ENCODE measurements around the gene KRT83. TPM values are rescaled to one million over a fixed set of nuclear protein-coding genes. Genes with fewer than 3 reads are reported as not detected.
"Not testable (repeated sequence)": the region's sequence is repeated elsewhere in the genome, so short reads cannot be mapped to it uniquely, and the experiment has no call there.

KRT83 gene
- total RNA-seq, 2 experiments from 2014 or later, result not detected

DNA sequence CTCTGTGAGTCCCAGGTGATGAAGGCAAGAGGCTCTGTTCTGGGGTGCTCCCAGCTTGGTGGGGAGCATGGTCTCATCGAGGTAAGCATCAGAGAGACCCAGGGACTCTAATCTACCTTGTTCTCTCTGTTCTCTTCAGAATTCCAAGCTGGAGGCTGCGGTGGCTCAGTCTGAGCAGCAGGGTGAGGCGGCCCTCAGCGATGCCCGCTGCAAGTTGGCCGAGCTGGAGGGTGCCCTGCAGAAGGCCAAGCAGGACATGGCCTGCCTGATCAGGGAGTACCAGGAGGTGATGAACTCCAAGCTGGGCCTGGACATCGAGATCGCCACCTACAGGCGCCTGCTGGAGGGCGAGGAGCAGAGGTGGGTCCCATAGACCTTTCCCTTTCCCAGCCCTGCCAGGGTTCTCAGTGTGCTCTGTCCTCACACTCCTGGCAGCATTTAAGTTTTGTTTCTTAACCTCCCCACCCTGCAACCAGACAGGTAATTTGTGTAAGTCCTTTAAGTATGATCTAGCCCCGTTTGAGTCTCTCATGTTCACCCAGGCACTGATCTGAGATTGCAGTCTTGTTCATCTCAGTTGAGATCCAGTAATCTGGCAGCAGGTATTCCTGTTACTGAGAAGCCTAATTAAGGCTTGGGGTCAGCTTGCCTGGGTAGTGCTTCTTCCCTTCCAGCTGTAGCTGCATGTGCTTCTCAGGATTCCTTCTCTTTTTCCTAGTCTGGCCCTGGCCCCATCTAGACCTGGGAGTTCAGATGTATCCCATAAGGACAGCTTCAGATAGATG, 15.1 kb downstream of the KRT83 start:
- no peak overlapping the region for H3K4me3 Mint-ChIP-seq
- POLR2A ChIA-PET, result no interaction called here
- H3K27ac Mint-ChIP-seq, result no peak overlapping the region
- H3K36me3 Mint-ChIP-seq (ENCODE audit: low read depth), result no peaks in the 10 kb centered on the region
- no peak for ATAC-seq
- peaks cover 32% of the 10 kb centered on the region for H3K4me1 Mint-ChIP-seq (ENCODE audit: low read depth)
- H3K9me3 Mint-ChIP-seq (ENCODE audit: insufficient read depth), result no peaks in the 10 kb centered on the region
- DNase-seq, result no peak
- CTCF ChIA-PET, result interaction anchor here (0.7 to 2.8 kb wide), 8 partner anchors 9 to 280 kb away, joined by 3 to 24 read pairs (median 3); no protein-coding TSS in a partner anchor
- H3K27me3 Mint-ChIP-seq (ENCODE audit: low read depth), result peaks cover 45% of the 10 kb centered on the region

DNA sequence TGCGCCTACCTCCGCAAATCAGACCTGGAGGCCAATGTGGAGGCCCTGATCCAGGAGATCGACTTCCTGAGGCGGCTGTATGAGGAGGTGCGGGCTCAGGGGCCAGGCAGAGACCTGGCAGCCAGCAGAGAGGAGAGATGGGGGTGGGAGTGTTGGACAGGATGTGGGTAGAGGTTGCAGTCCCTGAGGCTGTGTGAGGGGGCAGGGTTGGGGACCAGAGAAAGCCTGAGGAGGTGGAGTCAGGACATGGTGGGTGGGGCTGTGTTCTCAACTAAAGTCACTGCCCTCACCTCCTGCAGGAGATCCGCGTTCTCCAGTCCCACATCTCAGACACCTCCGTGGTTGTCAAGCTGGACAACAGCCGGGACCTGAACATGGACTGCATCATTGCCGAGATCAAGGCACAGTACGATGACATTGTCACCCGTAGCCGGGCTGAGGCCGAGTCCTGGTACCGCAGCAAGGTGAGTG, 16.2 kb downstream of the KRT83 start:
- H3K27me3 Mint-ChIP-seq (ENCODE audit: low read depth), result peaks cover 44% of the 10 kb centered on the region
- H3K27ac Mint-ChIP-seq, result peak overlapping the region; percentile 24
- H3K4me3 Mint-ChIP-seq; H3K36me3 Mint-ChIP-seq (ENCODE audit: low read depth); POLR2A ChIA-PET; H3K9me3 Mint-ChIP-seq (ENCODE audit: insufficient read depth): not testable (repeated sequence)
- ATAC-seq (peak; percentile 58), DNase-seq (peak; percentile 72)
- H3K4me1 Mint-ChIP-seq (ENCODE audit: low read depth), result peaks cover 32% of the 10 kb centered on the region
- CTCF ChIA-PET, result interaction anchor here (0.6 to 0.8 kb wide), 2 partner anchors 19 to 26 kb away, joined by 3 read pairs; no protein-coding TSS in a partner anchor

GRCh38 chr12:52302242-52302914, 18.8 kb downstream of the KRT83 start:
- peaks cover 24% of the 10 kb centered on the region for H3K4me1 Mint-ChIP-seq (ENCODE audit: low read depth)
- H3K9me3 Mint-ChIP-seq (ENCODE audit: insufficient read depth); DNase-seq; H3K27ac Mint-ChIP-seq; H3K36me3 Mint-ChIP-seq (ENCODE audit: low read depth); CTCF ChIA-PET; H3K4me3 Mint-ChIP-seq; ATAC-seq; POLR2A ChIA-PET: not testable (repeated sequence)
- H3K27me3 Mint-ChIP-seq (ENCODE audit: low read depth), result peaks cover 39% of the 10 kb centered on the region

DNA sequence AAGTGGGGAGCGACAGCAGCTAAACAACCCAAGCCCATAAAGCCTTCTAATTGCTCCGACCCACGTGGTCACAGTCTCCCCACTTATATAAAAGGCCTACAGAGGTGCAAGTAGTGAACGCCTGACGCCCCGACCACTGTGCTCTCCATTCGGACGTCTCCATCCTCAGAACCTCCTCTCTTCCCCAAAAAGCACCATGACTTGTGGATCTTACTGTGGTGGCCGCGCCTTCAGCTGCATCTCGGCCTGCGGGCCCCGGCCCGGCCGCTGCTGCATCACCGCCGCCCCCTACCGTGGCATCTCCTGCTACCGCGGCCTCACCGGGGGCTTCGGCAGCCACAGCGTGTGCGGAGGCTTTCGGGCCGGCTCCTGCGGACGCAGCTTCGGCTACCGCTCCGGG, 19.5 kb downstream of the KRT83 start:
- DNase-seq; ATAC-seq; H3K4me3 Mint-ChIP-seq; H3K9me3 Mint-ChIP-seq (ENCODE audit: insufficient read depth); H3K36me3 Mint-ChIP-seq (ENCODE audit: low read depth); H3K27ac Mint-ChIP-seq; POLR2A ChIA-PET; CTCF ChIA-PET: not testable (repeated sequence)
- H3K27me3 Mint-ChIP-seq (ENCODE audit: low read depth), result peaks cover 39% of the 10 kb centered on the region
- H3K4me1 Mint-ChIP-seq (ENCODE audit: low read depth), result peaks cover 24% of the 10 kb centered on the region

- Mint-ChIP-seq H3K9me3 (ENCODE audit: insufficient read depth) (no peaks in the 10 kb centered on the region), H3K36me3 (ENCODE audit: low read depth) (no peaks in the 10 kb centered on the region), H3K4me3 (no peak overlapping the region), H3K27ac (no peak overlapping the region), H3K4me1 (ENCODE audit: low read depth) (peaks cover 20% of the 10 kb centered on the region), H3K27me3 (ENCODE audit: low read depth) (peaks cover 36% of the 10 kb centered on the region)
- ChIA-PET POLR2A (no interaction called here), CTCF (no interaction called here)
- ATAC-seq (no peak), DNase-seq (no peak)
Measured at GRCh38 chr12:52300796-52301691, 20.2 kb downstream of the KRT83 start.

DNA sequence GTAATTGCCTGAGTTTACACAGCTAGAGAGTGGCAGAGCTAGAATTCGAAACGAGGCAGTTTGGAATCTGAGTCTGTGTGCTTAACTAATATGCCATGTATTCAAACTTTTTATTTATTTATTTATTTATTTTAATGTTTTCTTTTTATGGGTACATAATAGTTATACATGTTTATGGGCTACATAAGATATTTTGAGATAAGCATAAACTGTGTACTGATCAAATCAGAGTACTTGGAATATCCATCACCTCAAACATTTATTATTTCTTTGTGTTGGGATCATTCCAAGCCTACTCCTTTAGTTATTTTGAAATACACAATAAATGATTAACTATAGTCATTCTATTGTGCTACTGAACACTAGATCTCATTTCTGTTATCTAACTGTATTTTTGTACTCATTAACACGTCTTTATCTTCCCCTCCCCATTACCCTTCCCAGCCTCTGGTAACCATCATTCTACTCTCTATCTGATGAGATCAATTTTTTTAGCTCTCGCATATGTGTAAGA, 22.5 kb downstream of the KRT83 start:
- no peak for ATAC-seq
- Mint-ChIP-seq H3K27me3 (ENCODE audit: low read depth) (peaks cover 49% of the 10 kb centered on the region), H3K4me1 (ENCODE audit: low read depth) (peaks cover 18% of the 10 kb centered on the region), H3K27ac (no peak overlapping the region), H3K36me3 (ENCODE audit: low read depth) (no peaks in the 10 kb centered on the region), H3K4me3 (no peak overlapping the region), H3K9me3 (ENCODE audit: insufficient read depth) (no peaks in the 10 kb centered on the region)
- CTCF ChIA-PET, result no interaction called here
- POLR2A ChIA-PET, result no interaction called here
- DNase-seq, result no peak

DNA sequence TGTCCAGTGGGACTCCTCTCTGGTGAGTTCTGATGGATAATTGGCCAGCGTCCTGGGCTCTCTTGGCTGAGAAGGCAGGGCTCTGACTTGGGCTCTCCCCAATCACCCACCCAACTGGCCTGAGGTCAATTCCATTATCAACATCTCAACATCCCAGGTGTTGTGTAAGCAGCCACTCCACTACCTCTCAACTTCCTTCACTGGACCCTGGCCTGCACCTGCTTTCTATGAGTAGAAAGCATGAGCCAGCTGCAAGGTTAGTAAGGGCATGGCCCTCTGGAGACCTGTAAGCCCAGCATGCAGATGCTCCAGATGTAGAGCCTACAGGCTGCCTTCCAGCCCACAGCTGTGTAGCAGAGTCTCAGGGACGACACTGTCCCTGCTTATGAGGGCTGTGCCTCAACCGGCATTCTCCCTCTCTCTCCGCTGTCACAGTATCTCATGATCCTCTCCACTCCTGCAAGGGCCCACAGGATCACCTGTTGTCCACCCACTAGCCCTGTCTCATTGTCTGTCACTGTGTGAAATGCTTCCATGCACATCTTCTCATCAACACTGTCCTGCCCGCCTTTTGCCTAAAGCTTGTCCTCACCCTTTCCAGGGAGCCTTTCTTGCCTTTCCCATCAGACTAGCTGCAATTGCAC, 24.5 kb downstream of the KRT83 start:
- Mint-ChIP-seq H3K4me3 (no peak overlapping the region), H3K4me1 (ENCODE audit: low read depth) (peaks cover 20% of the 10 kb centered on the region), H3K27me3 (ENCODE audit: low read depth) (peaks cover 64% of the 10 kb centered on the region), H3K27ac (no peak overlapping the region), H3K36me3 (ENCODE audit: low read depth) (no peaks in the 10 kb centered on the region), H3K9me3 (ENCODE audit: insufficient read depth) (no peaks in the 10 kb centered on the region)
- ChIA-PET POLR2A (no interaction called here), CTCF (interaction anchor here (1.5 to 1.7 kb wide), 2 partner anchors 9 to 18 kb away, joined by 3 to 9 read pairs; no protein-coding TSS in a partner anchor)
- DNase-seq (no peak), ATAC-seq (no peak)

GRCh38 chr12:52295663-52296062, 25.5 kb downstream of the KRT83 start:
- DNase-seq (no peak), ATAC-seq (no peak)
- no peak overlapping the region for H3K4me3 Mint-ChIP-seq
- peaks cover 64% of the 10 kb centered on the region for H3K27me3 Mint-ChIP-seq (ENCODE audit: low read depth)
- H3K36me3 Mint-ChIP-seq (ENCODE audit: low read depth), result no peaks in the 10 kb centered on the region
- POLR2A ChIA-PET, result no interaction called here
- no peaks in the 10 kb centered on the region for H3K9me3 Mint-ChIP-seq (ENCODE audit: insufficient read depth)
- H3K4me1 Mint-ChIP-seq (ENCODE audit: low read depth), result peaks cover 20% of the 10 kb centered on the region
- no peak overlapping the region for H3K27ac Mint-ChIP-seq
- CTCF ChIA-PET, result interaction anchor here (1.0 to 4.5 kb wide), 9 partner anchors 10 to 270 kb away, joined by 3 to 35 read pairs (median 4); no protein-coding TSS in a partner anchor

DNA sequence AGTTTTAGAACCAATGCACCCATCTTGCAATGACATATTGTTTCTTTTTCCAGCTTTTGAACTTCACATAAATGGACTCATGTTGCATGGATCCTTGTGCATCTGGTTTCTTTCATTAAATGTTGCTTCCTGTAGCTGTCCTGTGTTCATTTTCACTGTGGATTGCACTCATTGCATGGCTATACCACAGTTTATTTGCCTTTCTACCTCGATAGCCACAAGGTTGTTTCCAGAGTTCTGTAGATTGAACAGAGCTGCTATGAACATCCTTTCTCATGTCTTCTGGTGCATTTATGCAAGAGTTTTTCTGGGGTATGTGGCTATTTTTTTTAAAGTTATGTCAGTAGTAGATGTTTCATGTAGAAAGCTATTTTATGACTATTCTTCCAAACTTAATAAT, 26.4 kb downstream of the KRT83 start:
- H3K36me3 Mint-ChIP-seq (ENCODE audit: low read depth), result no peaks in the 10 kb centered on the region
- no peak overlapping the region for H3K4me3 Mint-ChIP-seq
- H3K9me3 Mint-ChIP-seq (ENCODE audit: insufficient read depth), result no peaks in the 10 kb centered on the region
- CTCF ChIA-PET, result interaction anchor here (1.0 to 4.5 kb wide), 12 partner anchors 9 to 270 kb away, joined by 3 to 35 read pairs (median 4); no protein-coding TSS in a partner anchor
- peaks cover 20% of the 10 kb centered on the region for H3K4me1 Mint-ChIP-seq (ENCODE audit: low read depth)
- peaks cover 58% of the 10 kb centered on the region for H3K27me3 Mint-ChIP-seq (ENCODE audit: low read depth)
- no peak for ATAC-seq
- POLR2A ChIA-PET, result no interaction called here
- no peak for DNase-seq
- no peak overlapping the region for H3K27ac Mint-ChIP-seq

GRCh38 chr12:52293926-52294325, 27.3 kb downstream of the KRT83 start:
- POLR2A ChIA-PET, result no interaction called here
- CTCF ChIA-PET, result interaction anchor here (0.7 to 4.5 kb wide), 12 partner anchors 9 to 1055 kb away, joined by 3 to 35 read pairs (median 4); partner anchors contain the start of gene DAZAP2
- no peak overlapping the region for H3K4me3 Mint-ChIP-seq

More at GRCh38 chr12:52293926-52294325, 27.3 kb downstream of the KRT83 start:
- H3K27ac Mint-ChIP-seq, result no peak overlapping the region
- no peaks in the 10 kb centered on the region for H3K36me3 Mint-ChIP-seq (ENCODE audit: low read depth)
- H3K27me3 Mint-ChIP-seq (ENCODE audit: low read depth), result peaks cover 51% of the 10 kb centered on the region
- no peak for DNase-seq
- H3K4me1 Mint-ChIP-seq (ENCODE audit: low read depth), result peaks cover 20% of the 10 kb centered on the region
- no peaks in the 10 kb centered on the region for H3K9me3 Mint-ChIP-seq (ENCODE audit: insufficient read depth)
- ATAC-seq, result no peak
